ENCODE measurements around the gene PHYHD1. TPM values are rescaled to one million over a fixed set of nuclear protein-coding genes. Genes with fewer than 3 reads are reported as not detected.

The PHYHD1 gene
- polyA plus RNA-seq, 1 of the 3 experiments (the other 2 are of a cell fraction), result not detected

GRCh38 chr9:128901822-128902221 lies 19.0 kb upstream of the PHYHD1 start:
- CTCF ChIA-PET, result interaction anchor here (0.9 to 2.4 kb wide), 2 partner anchors 26 to 38 kb away, joined by 3 to 10 read pairs; no protein-coding TSS in a partner anchor
- H3K27ac ChIP-seq (ENCODE audit: low read depth in 2 of 2, low read length in 1 of 2), result no peak overlapping the region

DNA sequence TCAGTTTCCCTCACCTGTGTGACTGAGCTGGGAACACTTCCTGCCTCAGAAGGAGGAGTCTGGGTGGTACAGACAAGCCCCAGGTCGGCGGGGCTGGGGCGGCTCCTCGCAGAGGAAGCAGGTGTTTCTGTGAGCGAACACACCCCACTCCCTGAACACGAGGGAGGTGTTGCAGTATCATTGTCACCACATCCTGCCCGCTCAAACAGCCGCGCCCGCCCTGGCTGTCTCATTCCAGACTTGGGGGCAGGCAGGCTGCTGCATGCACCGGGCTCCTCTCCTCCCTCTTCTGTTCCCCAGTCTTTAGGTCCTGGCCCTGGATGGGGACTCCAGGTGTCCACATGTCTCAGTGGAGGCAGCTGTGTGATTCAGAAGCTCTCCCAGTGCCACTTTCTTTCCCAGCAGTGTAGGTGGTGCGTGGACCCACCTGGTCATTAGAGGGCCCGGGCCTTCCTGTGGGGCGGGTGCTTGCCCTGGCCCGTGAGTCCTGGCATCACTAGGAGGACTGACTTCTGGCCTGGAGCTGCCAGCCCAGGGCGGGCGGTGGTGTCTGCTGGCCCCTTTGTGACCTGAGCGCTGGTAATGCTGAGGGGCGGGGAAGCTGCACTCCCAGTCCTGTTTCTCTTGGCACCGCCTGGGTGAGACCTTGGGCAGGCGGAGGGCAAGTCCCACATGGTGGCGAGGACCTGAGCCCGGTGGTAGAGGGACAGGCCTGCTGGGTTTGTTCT lies 18.3 kb upstream of the PHYHD1 start:
- H4K20me1 ChIP-seq (ENCODE audit: insufficient read depth), result no peaks in the 10 kb centered on the region
- peaks cover 9 to 12% of the 10 kb centered on the region in 2 experiments for H3K36me3 ChIP-seq (replicated peaks in 1 of 2; ENCODE audit: control insufficient read depth in 1 of 2, insufficient read depth in 2 of 2, low read length in 1 of 2)
- POLR2A ChIA-PET, result interaction anchor here (0.5 kb wide), 1 partner anchor 57 kb away, joined by 5 read pairs; no protein-coding TSS in a partner anchor
- 88% methylated on average over 12 of the region's 23 CpGs for WGBS (ENCODE audit: low lambda C conversion rate)
- H3K9me3 ChIP-seq, result no peaks in the 10 kb centered on the region
- no peak overlapping the region; a peak in 1 of 4 replicates for H3K27ac ChIP-seq (ENCODE audit: low read depth in 2 of 2, low read length in 1 of 2)
- no peak for DNase-seq
- peaks cover 7 to 9% of the 10 kb centered on the region in 2 experiments; a peak in 2 of 4 replicates for H3K4me1 ChIP-seq (ENCODE audit: control insufficient read depth in 1 of 2, insufficient read depth in 2 of 2, low read depth in 1 of 2, low read length in 1 of 2)
- H3F3A ChIP-seq (replicated peaks; ENCODE audit: insufficient read depth), result peaks cover 12% of the 10 kb centered on the region
- no peaks in the 10 kb centered on the region for H3K9me2 ChIP-seq
- H3K4me3 ChIP-seq (ENCODE audit: low read depth in 2 of 2, low read length in 1 of 2), result no peak overlapping the region
- H3K79me2 ChIP-seq (ENCODE audit: insufficient read depth), result peaks cover 74% of the 10 kb centered on the region; the same call in 1 of the 2 replicates
- H3K9ac ChIP-seq, result no peak overlapping the region
- no peak overlapping the region for H2AFZ ChIP-seq (ENCODE audit: low read depth)
- CTCF ChIA-PET, result interaction anchor here (0.9 to 2.4 kb wide), 3 partner anchors 25 to 58 kb away, joined by 3 to 10 read pairs (median 3); no protein-coding TSS in a partner anchor
- TF ChIP-seq GABPA (IDR thresholded peaks at IDR 0.05; ENCODE audit: low read depth) (no peak), RCOR1 (IDR thresholded peaks at IDR 0.05; ENCODE audit: low read length) (no peak), USF1 (IDR thresholded peaks at IDR 0.05; ENCODE audit: borderline replicate concordance, low read depth) (no peak)
- TF ChIP-seq, protein P1, sequence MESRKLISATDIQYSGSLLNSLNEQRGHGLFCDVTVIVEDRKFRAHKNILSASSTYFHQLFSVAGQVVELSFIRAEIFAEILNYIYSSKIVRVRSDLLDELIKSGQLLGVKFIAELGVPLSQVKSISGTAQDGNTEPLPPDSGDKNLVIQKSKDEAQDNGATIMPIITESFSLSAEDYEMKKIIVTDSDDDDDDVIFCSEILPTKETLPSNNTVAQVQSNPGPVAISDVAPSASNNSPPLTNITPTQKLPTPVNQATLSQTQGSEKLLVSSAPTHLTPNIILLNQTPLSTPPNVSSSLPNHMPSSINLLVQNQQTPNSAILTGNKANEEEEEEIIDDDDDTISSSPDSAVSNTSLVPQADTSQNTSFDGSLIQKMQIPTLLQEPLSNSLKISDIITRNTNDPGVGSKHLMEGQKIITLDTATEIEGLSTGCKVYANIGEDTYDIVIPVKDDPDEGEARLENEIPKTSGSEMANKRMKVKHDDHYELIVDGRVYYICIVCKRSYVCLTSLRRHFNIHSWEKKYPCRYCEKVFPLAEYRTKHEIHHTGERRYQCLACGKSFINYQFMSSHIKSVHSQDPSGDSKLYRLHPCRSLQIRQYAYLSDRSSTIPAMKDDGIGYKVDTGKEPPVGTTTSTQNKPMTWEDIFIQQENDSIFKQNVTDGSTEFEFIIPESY (IDR thresholded peaks at IDR 0.05; ENCODE audit: borderline replicate concordance, low read depth), result no peak
- H3K27me3 ChIP-seq (ENCODE audit: insufficient read depth), result no peaks in the 10 kb centered on the region
- H3K4me2 ChIP-seq, result no peak overlapping the region

More at GRCh38 chr9:128901822-128902221, 19.0 kb upstream of the PHYHD1 start:
- no peaks in the 10 kb centered on the region for H3K27me3 ChIP-seq (ENCODE audit: insufficient read depth)
- H3K79me2 ChIP-seq (ENCODE audit: insufficient read depth), result peaks cover 73% of the 10 kb centered on the region; the same call in 1 of the 2 replicates
- no peaks in the 10 kb centered on the region for H3K9me3 ChIP-seq
- H3F3A ChIP-seq (replicated peaks; ENCODE audit: insufficient read depth), result peaks cover 12% of the 10 kb centered on the region
- H3K9me2 ChIP-seq, result no peaks in the 10 kb centered on the region
- no peaks in the 10 kb centered on the region for H4K20me1 ChIP-seq (ENCODE audit: insufficient read depth)
- no peak overlapping the region for H3K4me2 ChIP-seq
- peaks cover 7 to 8% of the 10 kb centered on the region in 2 experiments; a peak in 2 of 4 replicates for H3K4me1 ChIP-seq (ENCODE audit: control insufficient read depth in 1 of 2, insufficient read depth in 2 of 2, low read depth in 1 of 2, low read length in 1 of 2)
- POLR2A ChIA-PET, result no interaction called here
- WGBS (ENCODE audit: low lambda C conversion rate), result 94% methylated on average over 3 of the region's 5 CpGs
- TF ChIP-seq POLR2AphosphoS5 (IDR thresholded peaks at IDR 0.05; ENCODE audit: low read depth, low read length) (no peak), NFIC (IDR thresholded peaks at IDR 0.05; ENCODE audit: borderline replicate concordance) (no peak), FOXJ3 (CRISPR knock-in tag; IDR thresholded peaks at IDR 0.05) (no peak), TEAD4 (IDR thresholded peaks at IDR 0.05; ENCODE audit: borderline replicate concordance, insufficient read depth) (no peak), MXI1 (IDR thresholded peaks at IDR 0.05; ENCODE audit: low read depth, low read length) (no peak), RAD21 (IDR thresholded peaks at IDR 0.05; ENCODE audit: low read length) (no peak), JUND (IDR thresholded peaks at IDR 0.05) (no peak), MEF2A (IDR thresholded peaks at IDR 0.05; ENCODE audit: borderline replicate concordance, low read depth) (no peak), USF1 (IDR thresholded peaks at IDR 0.05; ENCODE audit: borderline replicate concordance, low read depth) (no peak), NRF1 (IDR thresholded peaks at IDR 0.05; ENCODE audit: low read depth, low read length) (no peak), EZH2phosphoT487 (IDR thresholded peaks at IDR 0.05; ENCODE audit: borderline replicate concordance, low read depth) (no peak), ELF1 (IDR thresholded peaks at IDR 0.05) (no peak), TAF1 (IDR thresholded peaks at IDR 0.05; ENCODE audit: borderline replicate concordance, low read depth, low read length) (no peak)
- TF ChIP-seq, protein P2, sequence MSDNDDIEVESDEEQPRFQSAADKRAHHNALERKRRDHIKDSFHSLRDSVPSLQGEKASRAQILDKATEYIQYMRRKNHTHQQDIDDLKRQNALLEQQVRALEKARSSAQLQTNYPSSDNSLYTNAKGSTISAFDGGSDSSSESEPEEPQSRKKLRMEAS (IDR thresholded peaks at IDR 0.05; ENCODE audit: low read depth), result no peak
- no peak overlapping the region for H3K9ac ChIP-seq
- no peak for DNase-seq
- H2AFZ ChIP-seq (ENCODE audit: low read depth), result no peak overlapping the region
- peaks cover 4 to 16% of the 10 kb centered on the region in 2 experiments for H3K36me3 ChIP-seq (replicated peaks in 1 of 2; ENCODE audit: control insufficient read depth in 1 of 2, insufficient read depth in 2 of 2, low read length in 1 of 2)
- H3K4me3 ChIP-seq (ENCODE audit: low read depth in 2 of 2, low read length in 1 of 2), result no peak overlapping the region

Measured in SK-N-SH (cell line).